UCSD-AML1 (cell line): ENCODE data around the gene ZNF774.
A peak's percentile ranks its signal among the peaks of the same experiment; 100 is the strongest.
"Not testable (repeated sequence)": the region's sequence is repeated elsewhere in the genome, so short reads cannot be mapped to it uniquely, and the experiment has no call there.

Experiments used
- DNase-seq: peaks from one replicate; lab custom pipeline; 2025; ENCODE audit not compliant: unreplicated experiment; lab: John Stamatoyannopoulos, UW

The ZNF774 gene

GRCh38 chr15:90352107-90352893 lies at the start of gene ZNF774:
Gene ZNF774 (plus strand): TSS chr15:90352284. CDS start chr15:90354661, 2,377 bp downstream.
- peak; percentile 82 for DNase-seq

DNA sequence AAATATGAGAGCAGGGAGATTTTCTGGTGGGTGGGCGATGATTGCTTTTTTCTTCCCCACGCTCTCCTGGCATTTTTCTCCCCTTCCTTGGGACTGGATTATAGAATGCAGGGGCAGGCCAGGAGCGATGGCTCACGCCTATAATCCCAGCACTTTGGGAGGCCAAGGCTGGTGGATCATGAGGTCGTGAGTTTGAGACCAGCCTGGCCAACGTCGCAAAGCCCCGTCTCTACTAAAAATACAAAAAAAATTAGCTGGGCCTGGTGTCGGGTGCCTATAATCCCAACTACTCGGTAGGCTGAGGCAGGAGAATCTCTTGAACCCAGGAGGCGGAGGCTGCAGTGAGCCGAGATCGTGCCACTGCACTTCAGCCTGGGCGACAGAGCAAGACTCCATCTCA lies 46.7 kb upstream of the ZNF774 start:
- DNase-seq = not testable (repeated sequence)

DNA sequence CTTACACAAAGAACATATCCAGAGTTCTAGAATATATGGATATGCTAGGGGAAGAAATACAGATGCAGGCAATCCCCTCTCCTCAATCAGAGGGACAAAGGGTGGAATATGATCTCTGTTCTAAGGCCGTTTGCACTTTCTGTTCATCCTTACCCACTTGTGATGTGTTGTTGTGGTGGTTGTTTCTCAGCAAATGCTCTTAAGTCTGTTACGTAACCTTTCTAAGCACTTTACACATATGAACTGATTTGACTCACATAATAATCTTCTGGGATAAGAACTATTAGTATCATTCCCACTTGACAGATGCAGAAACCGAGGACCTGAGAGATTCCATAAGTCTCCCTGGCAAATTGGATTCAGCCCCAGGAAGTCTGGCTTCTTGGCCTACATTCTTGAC lies 46.2 kb upstream of the ZNF774 start:
- DNase-seq = no peak

DNA sequence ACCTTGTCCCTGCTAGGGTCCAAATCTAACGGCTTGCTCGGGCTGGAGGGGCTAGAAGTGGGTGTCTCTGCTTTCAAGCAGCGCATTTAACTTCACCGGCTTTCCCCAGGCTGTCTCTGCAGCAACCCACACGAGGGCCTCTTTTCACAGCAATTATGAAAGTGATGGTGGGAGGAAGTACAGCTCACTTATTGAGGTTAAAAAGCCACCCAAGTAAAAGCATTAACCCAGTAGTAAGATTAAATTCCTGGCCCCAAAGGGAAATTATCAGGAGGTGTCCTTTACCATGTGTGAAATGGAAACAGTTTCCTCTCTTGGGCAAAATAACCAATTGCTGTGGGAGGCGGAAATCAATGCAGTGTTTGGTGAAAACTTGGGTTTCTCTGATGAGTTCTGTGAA lies 45.5 kb upstream of the ZNF774 start:
- no peak for DNase-seq

- no peak for DNase-seq
Observed at GRCh38 chr15:90307661-90308060, 44.4 kb upstream of the ZNF774 start.

GRCh38 chr15:90309020-90309419 lies 43.1 kb upstream of the ZNF774 start:
- DNase-seq = no peak

DNA sequence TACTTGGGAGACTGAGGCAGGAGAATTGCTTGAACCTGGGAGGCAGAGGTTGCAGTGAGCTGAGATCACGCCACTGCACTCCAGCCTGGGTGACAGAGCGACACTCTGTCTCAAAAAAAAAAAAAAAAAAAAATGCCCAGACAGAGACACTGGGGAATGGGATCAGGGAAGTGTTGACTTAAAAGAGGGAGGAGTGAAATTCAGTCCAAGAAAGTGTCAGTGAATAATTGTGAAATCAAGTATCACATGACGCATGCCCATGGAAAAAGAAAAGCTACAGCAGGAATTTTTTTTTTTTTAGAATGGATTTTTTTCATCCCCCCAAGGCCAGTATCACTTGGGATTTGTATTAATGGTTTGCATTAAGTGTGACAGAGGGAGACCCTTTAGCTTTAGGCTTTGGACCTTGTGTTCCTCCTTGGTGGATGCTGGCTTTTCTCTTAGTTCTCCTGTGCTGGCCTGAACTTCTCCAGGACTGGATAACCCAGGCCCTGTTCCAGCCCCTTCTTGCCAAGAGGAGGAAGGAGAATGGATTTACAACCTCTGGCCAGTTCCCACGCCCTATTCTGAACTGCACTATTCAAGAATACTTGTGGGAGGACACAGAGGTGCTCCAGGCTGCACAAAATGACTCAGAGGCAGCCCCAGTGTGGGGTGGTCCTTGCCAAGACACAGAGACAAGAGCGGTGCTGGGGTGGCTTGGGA lies 36.7 kb upstream of the ZNF774 start:
- DNase-seq = no peak

GRCh38 chr15:90316139-90316538 lies 35.9 kb upstream of the ZNF774 start:
- no peak for DNase-seq

DNA sequence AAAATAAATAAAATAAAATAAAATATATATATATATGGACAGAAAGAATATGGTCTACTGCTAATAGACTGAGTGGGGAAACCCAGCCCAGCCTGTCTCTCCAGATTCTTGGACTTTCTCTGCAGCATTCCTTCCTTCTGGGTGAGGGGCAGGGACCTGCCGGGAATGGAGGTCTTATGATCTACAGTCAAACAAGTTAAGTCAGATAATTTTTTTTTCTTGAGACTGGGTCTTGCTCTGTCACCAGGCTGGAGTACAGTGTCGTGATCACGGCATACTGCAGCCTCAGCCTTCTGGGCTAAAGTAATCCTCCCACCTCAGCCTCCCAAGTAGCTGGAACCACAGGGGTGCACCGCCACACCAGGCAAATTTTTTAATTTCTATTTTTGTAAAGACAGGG lies 33.5 kb upstream of the ZNF774 start:
- no peak for DNase-seq

DNA sequence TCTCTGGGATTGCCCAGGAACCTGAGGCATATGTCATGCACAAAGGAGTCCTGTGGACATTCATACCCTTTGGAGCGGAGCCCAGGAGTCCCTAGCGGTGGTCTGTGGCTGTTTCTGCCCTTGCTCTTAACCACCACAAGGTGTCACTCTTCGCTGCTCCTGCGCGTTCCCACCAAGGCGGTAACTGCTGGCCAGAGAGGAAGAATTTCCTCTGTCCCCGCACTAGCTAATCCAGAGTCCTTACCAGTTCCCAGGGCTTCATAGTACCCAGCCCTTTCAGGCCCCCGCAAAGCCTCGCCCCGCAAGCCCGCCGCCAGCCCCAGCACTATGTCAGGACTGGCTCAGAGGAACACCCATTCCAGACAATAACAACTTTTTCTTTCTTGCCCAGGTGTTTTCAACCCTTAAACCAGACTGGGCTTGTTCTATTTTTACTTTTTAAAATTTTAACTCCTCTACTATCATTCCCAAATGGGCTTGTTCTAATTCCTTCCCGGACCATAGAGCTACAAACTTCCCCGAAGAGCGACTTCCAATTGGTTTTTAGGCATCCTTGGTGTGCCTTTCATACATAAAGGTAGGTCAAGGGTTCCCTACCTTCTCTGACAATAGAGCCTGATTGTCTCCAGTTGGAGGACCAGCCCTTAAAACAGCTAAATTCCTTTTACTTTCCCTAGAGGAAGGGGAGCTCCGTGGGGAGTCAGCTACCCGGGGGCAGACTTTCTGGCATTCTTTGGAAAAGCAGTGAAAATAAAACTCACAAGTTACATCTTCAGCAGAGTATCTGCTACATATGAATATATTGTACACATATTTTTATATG lies 31.8 kb upstream of the ZNF774 start:
- peak; percentile 72 for DNase-seq

- DNase-seq = no peak
Observed at GRCh38 chr15:90320885-90321278, 31.2 kb upstream of the ZNF774 start.

DNA sequence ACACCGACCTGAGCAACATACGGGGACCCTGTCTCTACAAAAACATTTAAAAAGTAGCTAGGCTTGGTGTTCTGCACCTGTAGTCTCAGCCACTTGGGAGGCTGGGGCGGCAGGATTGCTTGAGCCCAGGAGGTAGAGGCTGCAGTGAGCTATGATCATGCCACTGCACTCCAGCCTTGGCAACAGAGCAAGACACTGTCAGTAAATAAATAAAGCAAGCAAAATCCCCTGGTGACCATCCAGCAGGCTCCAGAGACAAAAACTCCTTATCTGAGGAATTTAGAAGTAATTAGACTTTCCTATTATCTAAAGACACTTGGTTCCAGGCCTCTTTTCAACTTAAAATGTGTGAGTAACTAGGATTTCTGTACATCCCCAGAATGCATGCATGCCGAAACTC lies 29.5 kb upstream of the ZNF774 start:
- DNase-seq = no peak

DNA sequence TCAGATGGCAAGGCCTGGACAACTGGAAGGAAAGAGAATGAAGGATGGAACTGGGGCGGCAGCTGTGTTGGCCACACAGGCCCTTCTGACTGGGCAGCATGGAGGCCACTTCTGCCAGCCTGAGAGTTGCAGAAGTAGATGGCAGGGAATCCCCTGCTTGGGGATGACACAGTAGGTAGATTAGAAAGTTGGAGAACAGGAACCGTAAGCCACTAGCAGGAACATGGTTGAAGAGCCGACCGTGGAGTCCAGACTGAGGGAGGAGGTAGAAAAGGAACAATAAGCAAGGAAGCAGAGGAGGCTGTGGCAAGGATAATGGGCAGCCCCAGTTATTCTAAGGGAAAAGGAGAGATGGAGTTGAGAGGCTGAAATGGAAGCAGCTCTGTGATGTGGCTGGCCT lies 26.4 kb upstream of the ZNF774 start:
- DNase-seq = no peak

DNA sequence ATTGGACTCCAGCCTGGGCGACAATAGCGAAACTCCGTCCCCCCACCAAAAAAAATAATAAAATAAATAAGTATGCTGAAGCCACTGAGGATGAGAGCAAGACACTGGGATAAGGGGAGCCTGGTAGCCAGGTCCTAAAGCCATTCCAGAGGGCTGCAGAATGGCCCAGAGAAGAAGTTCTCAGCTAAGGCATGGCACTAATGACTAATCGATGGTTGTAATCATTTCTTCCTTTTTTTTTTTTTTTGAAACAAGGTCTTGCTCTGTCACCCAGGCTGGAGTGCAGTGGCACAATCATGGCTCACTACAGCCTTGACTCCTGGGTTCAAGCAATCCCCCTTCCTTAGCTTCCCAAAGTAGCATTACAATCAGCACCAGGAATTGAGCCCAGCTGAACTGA lies 25.6 kb upstream of the ZNF774 start:
- DNase-seq = no peak

DNA sequence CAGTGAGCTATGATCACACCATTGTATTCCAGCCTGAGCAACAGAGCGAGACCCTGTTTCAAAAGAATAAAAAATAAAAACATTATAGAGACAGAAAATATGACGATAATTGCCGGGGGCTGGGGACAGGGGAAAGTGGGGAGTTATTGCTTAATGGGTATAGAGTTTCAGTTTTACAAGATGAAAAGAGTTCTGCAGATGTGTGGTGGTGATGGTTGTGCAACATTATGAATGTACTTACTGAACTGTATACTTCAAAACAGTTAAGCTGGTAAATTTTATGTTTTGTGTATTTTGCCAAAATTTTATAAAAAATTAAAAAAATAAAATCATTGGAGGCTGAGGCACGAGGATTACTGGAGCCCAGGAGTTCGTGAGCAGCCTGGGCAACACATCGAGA lies 24.8 kb upstream of the ZNF774 start:
- DNase-seq = no peak

GRCh38 chr15:90334304-90334731 lies 17.8 kb upstream of the ZNF774 start:
- no peak for DNase-seq

GRCh38 chr15:90336705-90337141 lies 15.4 kb upstream of the ZNF774 start:
- DNase-seq = peak; percentile 46

GRCh38 chr15:90337256-90337655 lies 14.8 kb upstream of the ZNF774 start:
- DNase-seq = no peak

DNA sequence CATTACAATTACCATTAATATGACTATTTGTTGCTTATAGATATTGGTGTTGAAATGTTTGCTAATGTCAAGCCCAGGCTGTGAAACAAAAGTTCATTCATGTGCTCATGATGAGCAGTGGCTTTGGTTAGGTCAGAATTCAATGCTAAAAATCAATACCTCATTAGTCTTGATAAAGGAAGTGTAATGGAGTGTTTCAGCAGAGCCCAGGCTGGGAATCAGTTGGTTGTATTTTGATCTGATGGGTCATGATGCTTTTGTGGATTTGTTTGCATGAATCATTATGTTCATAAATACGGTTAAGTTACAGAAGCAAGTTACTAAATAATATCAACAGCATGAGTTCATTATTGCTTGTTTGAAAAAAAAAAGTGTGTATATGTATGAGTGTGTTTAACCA lies 13.6 kb upstream of the ZNF774 start:
- DNase-seq = no peak

- DNase-seq = no peak
Observed at GRCh38 chr15:90340345-90340744, 11.7 kb upstream of the ZNF774 start.

GRCh38 chr15:90343302-90343790 lies 8.7 kb upstream of the ZNF774 start:
- no peak for DNase-seq
